Measurements from ENCODE around the gene SLC7A14.

- no peak for TF ChIP-seq CTCF (IDR thresholded peaks at IDR 0.05; ENCODE audit: insufficient read depth, low read depth, low read length)
- TF ChIP-seq EZH2 (IDR thresholded peaks at IDR 0.05; ENCODE audit: insufficient read depth, low read length): no peak
These were observed 83.6 kb downstream of the SLC7A14 start for GRCh38 chr3:170502297-170502696.
